Measurements from ENCODE around the gene OTC.

Gene OTC

GRCh38 chrX:38468563-38469157 lies 116.3 kb downstream of the OTC start:
- DNase-seq: no peak
